Psoas muscle (tissue), 8 donors: ENCODE data around the gene ZMIZ1. TPM values are rescaled to one million over a fixed set of nuclear protein-coding genes. Genes with fewer than 3 reads are reported as not detected.
A peak's percentile ranks its signal among the peaks of the same experiment; 100 is the strongest.

ENCODE experiments used
- ATAC-seq, 4 donors: fragments of 200-7000 bp; cut with Tn5 transposase; one replicate each; pipeline ENCODE4 v1.9.1; 2020; ENCODE audit warnings: moderate library complexity in 3 of 4, mild to moderate bottlenecking in 2 of 4
- DNase-seq, 2 donors: peaks; one replicate each; pipeline ENCODE4 v3.0.0-alpha.2; 2020
- H3K27ac ChIP-seq: fragments of 200-600 bp; one replicate; pipeline ENCODE4 v1.8.0; 2022
- H3K27me3 ChIP-seq, 3 donors: fragments of 200-600 bp in 1 of 3; one replicate each; pipeline versions ENCODE4 v1.6.1 to v1.8.0; 2013 to 2022; ENCODE audit warnings: low read length in 2 of 3, mild to moderate bottlenecking in 2 of 3, moderate library complexity in 1 of 3; ENCODE audit not compliant: insufficient read depth in 3 of 3
- H3K36me3 ChIP-seq, 2 donors: fragments of 200-600 bp in 1 of 2; one replicate each; pipeline versions ENCODE4 v1.6.1 to v1.8.0; 2013 to 2022; ENCODE audit warnings: low read depth in 1 of 2, mild to moderate bottlenecking in 1 of 2, moderate library complexity in 1 of 2; ENCODE audit not compliant: insufficient read depth in 1 of 2
- H3K4me1 ChIP-seq: fragments of 200-600 bp; one replicate; pipeline ENCODE4 v1.8.0; 2022
- H3K4me3 ChIP-seq: fragments of 200-600 bp; one replicate; pipeline ENCODE4 v1.8.0; 2022; ENCODE audit warnings: mild to moderate bottlenecking
- H3K9me3 ChIP-seq: fragments of 200-600 bp; one replicate; pipeline ENCODE4 v1.8.0; 2022
- WGBS, 3 donors: extraction: QIAGEN DNeasy Blood & Tissue Kit; methylation state at CpG; one replicate each; pipeline versions ENCODE4 v1.1.6 to v1.1.7; 2013; 5-methylcytosine and 5-hydroxymethylcytosine counted together
- intact Hi-C, 2 donors: fragments of 100-400 bp; cut with DNase I; formaldehyde crosslinking; loops; one replicate each; pipeline versions ENCODE4 v1.11.0 to v1.14.2; 2022
- polyA plus RNA-seq, 3 donors: library from polyadenylated mRNA; stranded (reverse); fragments of 200-250 nt; gene quantifications; one replicate each; pipeline ENCODE4 v1.2.3, GENCODE V29; 2013
- total RNA-seq, 4 donors: library from RNA; stranded (reverse); fragmentation: NEBNext Ultra II Directional in 2 of 4; extraction: Animal tissue kit (Norgen Biotek cat#: 25700) in 2 of 4; gene quantifications; one replicate each; pipeline versions ENCODE4 v1.2.1 to v1.2.4, GENCODE V29; 2021 to 2023
- TF ChIP-seq, protein P1 (sequence below): fragments of 200-600 bp; IDR thresholded peaks from one replicate; pipeline ENCODE4 v1.8.0; 2022; ENCODE audit warnings: antibody characterized with exemption
- donor health status: healthy with polysubstance abuse.
- donor health status: DM: no; HTN: no; CAD: no; lungs with moderate emphysema.
- donor health status: Bipolar disorder and iron deficiency.
- donor health status: healthy.
- donor health status: DM: yes; HTN: yes; CAD: no.
- donor health status: DM: no; HTN: no; CAD: no.
- donor health status: DM: no; HTN: no; CAD: no.
- donor health status: DM: yes; HTN: yes; CAD: no.

ZMIZ1 gene
- total and polyA plus RNA-seq, 7 donors, result 10.4 to 37.6 (median 30.0) TPM

DNA sequence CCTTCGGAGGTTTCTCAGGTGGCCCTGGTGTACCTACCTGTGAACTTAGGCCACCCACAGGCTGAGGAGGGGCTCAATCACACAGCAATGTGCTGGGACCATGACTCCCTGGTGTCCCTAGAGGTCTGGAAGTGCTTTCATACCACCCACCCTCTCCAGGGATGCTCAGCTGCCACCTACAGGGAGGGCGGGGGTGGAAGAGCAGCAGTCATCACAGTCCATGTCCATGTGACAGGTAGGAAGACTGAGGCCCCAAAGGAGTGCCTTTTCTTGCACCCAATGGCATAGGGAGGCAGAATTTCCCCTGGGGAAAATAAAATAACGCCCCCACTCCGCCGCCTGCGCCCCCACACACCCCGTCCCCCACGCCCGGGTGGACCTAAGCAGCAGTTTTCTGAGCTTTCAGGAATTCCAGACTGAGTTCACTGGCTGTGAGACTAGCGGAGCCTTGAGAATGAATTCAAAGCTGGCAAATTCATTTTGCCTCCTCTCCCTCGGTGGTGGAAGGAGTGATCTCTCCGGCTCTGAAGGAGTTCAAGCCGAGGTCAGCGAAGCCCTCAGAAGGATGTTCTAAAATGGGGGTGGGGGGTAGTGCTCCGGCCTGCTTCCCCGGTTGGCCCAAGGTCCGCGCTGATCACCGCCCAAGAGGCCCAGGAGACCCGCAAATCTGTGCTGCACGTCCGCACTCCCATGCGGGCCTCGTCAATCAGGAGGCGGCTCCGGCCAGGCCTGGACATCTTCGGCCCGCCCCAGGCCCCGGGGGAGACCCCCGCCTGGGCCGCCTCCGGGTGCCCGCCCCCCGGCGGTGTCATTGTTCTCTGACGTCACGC, 2.1 kb upstream of the ZMIZ1 start:
- DNase-seq, result peak in 1 of 2 donors; percentile 67
- intact Hi-C loops, result loop anchor here in 1 of 2 donors (5.0 to 10.0 kb wide), 3 partner anchors 131 to 1022 kb away; no protein-coding TSS in a partner anchor
- Histone ChIP-seq H3K4me3 (peak overlapping the region; percentile 94), H3K4me1 (peaks cover 8% of the 10 kb centered on the region), H3K27me3 (no peaks in the 10 kb centered on the region), H3K27ac (peak overlapping the region; percentile 97), H3K9me3 (no peaks in the 10 kb centered on the region), H3K36me3 (no peaks in the 10 kb centered on the region)
- ATAC-seq, result peak; percentile 3 to 20 (median 6)
- WGBS, 3 donors, result 8 to 22% (median 12%) methylated on average over 26 to 37 of the region's 37 CpGs
- TF ChIP-seq, protein P1, sequence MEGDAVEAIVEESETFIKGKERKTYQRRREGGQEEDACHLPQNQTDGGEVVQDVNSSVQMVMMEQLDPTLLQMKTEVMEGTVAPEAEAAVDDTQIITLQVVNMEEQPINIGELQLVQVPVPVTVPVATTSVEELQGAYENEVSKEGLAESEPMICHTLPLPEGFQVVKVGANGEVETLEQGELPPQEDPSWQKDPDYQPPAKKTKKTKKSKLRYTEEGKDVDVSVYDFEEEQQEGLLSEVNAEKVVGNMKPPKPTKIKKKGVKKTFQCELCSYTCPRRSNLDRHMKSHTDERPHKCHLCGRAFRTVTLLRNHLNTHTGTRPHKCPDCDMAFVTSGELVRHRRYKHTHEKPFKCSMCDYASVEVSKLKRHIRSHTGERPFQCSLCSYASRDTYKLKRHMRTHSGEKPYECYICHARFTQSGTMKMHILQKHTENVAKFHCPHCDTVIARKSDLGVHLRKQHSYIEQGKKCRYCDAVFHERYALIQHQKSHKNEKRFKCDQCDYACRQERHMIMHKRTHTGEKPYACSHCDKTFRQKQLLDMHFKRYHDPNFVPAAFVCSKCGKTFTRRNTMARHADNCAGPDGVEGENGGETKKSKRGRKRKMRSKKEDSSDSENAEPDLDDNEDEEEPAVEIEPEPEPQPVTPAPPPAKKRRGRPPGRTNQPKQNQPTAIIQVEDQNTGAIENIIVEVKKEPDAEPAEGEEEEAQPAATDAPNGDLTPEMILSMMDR, result peak; percentile 23

GRCh38 chr10:79067241-79068202, 1.2 kb upstream of the ZMIZ1 start:
- 1 to 2% (median 1%) methylated on average over 63 to 80 of the region's 81 CpGs for WGBS, 3 donors

DNA sequence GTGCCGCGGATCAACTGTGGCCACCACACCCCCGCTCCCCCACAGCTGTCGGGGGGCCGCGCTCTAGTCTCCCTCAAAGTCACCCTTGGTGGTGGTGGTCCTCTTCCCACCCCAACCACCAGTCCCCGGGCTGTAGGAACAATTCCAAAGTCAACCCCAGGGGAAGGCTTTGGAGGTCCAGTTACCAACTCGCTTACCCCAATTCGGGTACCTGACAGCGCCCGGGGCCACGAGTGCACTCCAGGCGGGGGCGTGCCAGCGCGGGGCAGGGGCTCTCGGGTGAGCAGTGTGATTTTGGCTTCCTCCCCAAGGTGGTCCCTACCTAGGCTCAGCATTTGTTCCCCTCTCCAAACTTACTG, 584 bp upstream of the ZMIZ1 start:
- DNase-seq (peak in 1 of 2 donors; percentile 37), ATAC-seq (peak in 2 of 4 donors; percentile 0)
- Histone ChIP-seq H3K4me1 (peaks cover 24% of the 10 kb centered on the region), H3K9me3 (no peaks in the 10 kb centered on the region), H3K27me3 (no peaks in the 10 kb centered on the region), H3K4me3 (peak overlapping the region; percentile 94), H3K36me3 (no peaks in the 10 kb centered on the region), H3K27ac (peak overlapping the region; percentile 97)
- TF ChIP-seq, protein P1, result no peak
- WGBS, 3 donors, result 1 to 12% (median 2%) methylated on average over 16 to 17 of the region's 17 CpGs
- intact Hi-C loops, result loop anchor here (1.0 to 10.0 kb wide), 5 partner anchors 45 to 1023 kb away; no protein-coding TSS in a partner anchor

More at GRCh38 chr10:79067241-79068202, 1.2 kb upstream of the ZMIZ1 start:
- intact Hi-C loops, result loop anchor here (1.0 to 10.0 kb wide), 5 partner anchors 44 to 1023 kb away; no protein-coding TSS in a partner anchor
- Histone ChIP-seq H3K27me3 (no peaks in the 10 kb centered on the region), H3K4me1 (peaks cover 17% of the 10 kb centered on the region), H3K9me3 (no peaks in the 10 kb centered on the region), H3K4me3 (peak overlapping the region; percentile 94), H3K36me3 (no peaks in the 10 kb centered on the region), H3K27ac (peak overlapping the region; percentile 97)
- TF ChIP-seq, protein P1, result no peak
- peak; percentile 34 to 55 (median 46) for ATAC-seq
- DNase-seq, result peak; percentile 93 to 94

GRCh38 chr10:79069325-79070080, 737 bp downstream of the ZMIZ1 start:
- TF ChIP-seq, protein P1, result no peak
- intact Hi-C loops, result loop anchor here (1.0 to 10.0 kb wide), 7 partner anchors 78 to 1025 kb away; no protein-coding TSS in a partner anchor
- H3K9me3 ChIP-seq, result no peaks in the 10 kb centered on the region
- peak in 3 of 4 donors; percentile 1 to 3 (median 1) for ATAC-seq
- WGBS, 3 donors, result 0% methylated on average over 53 to 77 of the region's 77 CpGs
- peaks cover 37% of the 10 kb centered on the region for H3K4me1 ChIP-seq
- no peaks in the 10 kb centered on the region for H3K27me3 ChIP-seq
- no peaks in the 10 kb centered on the region for H3K36me3 ChIP-seq
- peak overlapping the region; percentile 97 for H3K27ac ChIP-seq
- DNase-seq, result peak; percentile 69 to 79
- H3K4me3 ChIP-seq, result peak overlapping the region; percentile 94
